Measurements from ENCODE around the gene IMPA2. TPM values are rescaled to one million over a fixed set of nuclear protein-coding genes. Genes with fewer than 3 reads are reported as not detected.

Gene IMPA2
- total and polyA plus RNA-seq, 2 of the 13 experiments (the other 11 are each of a cell fraction or from before 2014, with no cell fraction given), result 37.8 to 71.8 TPM

DNA sequence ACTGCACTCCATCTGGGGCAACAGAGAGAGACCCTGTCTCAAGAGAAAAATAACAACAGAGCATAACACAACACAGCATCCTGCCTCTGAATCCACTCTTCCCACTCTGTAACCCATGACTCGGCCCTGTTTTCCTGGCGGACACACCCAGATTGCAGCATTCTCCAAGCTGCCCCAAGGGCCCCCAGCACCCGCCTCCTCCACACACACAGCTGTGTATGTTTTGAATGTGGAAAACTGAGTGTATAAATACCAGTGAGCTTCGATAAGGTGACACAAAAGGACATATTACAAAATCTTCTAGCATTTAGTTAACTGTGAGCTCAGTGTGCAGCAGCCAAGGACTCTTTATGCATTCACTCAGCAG lies 13.0 kb downstream of the IMPA2 start (continued):
- TF ChIP-seq, protein P1, sequence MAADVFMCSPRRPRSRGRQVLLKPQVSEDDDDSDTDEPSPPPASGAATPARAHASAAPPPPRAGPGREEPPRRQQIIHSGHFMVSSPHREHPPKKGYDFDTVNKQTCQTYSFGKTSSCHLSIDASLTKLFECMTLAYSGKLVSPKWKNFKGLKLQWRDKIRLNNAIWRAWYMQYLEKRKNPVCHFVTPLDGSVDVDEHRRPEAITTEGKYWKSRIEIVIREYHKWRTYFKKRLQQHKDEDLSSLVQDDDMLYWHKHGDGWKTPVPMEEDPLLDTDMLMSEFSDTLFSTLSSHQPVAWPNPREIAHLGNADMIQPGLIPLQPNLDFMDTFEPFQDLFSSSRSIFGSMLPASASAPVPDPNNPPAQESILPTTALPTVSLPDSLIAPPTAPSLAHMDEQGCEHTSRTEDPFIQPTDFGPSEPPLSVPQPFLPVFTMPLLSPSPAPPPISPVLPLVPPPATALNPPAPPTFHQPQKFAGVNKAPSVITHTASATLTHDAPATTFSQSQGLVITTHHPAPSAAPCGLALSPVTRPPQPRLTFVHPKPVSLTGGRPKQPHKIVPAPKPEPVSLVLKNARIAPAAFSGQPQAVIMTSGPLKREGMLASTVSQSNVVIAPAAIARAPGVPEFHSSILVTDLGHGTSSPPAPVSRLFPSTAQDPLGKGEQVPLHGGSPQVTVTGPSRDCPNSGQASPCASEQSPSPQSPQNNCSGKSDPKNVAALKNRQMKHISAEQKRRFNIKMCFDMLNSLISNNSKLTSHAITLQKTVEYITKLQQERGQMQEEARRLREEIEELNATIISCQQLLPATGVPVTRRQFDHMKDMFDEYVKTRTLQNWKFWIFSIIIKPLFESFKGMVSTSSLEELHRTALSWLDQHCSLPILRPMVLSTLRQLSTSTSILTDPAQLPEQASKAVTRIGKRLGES (CRISPR knock-in tag; IDR thresholded peaks at IDR 0.05; ENCODE audit: borderline replicate concordance), result no peak
- TF ChIP-seq, protein P2, sequence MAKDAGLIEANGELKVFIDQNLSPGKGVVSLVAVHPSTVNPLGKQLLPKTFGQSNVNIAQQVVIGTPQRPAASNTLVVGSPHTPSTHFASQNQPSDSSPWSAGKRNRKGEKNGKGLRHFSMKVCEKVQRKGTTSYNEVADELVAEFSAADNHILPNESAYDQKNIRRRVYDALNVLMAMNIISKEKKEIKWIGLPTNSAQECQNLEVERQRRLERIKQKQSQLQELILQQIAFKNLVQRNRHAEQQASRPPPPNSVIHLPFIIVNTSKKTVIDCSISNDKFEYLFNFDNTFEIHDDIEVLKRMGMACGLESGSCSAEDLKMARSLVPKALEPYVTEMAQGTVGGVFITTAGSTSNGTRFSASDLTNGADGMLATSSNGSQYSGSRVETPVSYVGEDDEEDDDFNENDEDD (CRISPR knock-in tag; IDR thresholded peaks at IDR 0.05; ENCODE audit: borderline replicate concordance), result no peak
- TF ChIP-seq HOXA3 (CRISPR knock-in tag; IDR thresholded peaks at IDR 0.05), result no peak
- TF ChIP-seq CEBPG (CRISPR knock-in tag; IDR thresholded peaks at IDR 0.05), result peak; percentile 66
- TF ChIP-seq, protein P3, sequence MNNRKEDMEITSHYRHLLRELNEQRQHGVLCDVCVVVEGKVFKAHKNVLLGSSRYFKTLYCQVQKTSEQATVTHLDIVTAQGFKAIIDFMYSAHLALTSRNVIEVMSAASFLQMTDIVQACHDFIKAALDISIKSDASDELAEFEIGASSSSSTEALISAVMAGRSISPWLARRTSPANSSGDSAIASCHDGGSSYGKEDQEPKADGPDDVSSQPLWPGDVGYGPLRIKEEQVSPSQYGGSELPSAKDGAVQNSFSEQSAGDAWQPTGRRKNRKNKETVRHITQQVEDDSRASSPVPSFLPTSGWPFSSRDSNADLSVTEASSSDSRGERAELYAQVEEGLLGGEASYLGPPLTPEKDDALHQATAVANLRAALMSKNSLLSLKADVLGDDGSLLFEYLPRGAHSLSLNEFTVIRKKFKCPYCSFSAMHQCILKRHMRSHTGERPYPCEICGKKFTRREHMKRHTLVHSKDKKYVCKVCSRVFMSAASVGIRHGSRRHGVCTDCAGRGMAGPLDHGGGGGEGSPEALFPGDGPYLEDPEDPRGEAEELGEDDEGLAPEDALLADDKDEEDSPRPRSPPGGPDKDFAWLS (CRISPR knock-in tag; IDR thresholded peaks at IDR 0.05; ENCODE audit: borderline replicate concordance), result no peak
- no peak for TF ChIP-seq ZNF709 (CRISPR knock-in tag; IDR thresholded peaks at IDR 0.05)
- TF ChIP-seq ZNF7 (CRISPR knock-in tag; IDR thresholded peaks at IDR 0.05), result no peak
- no peak for TF ChIP-seq HMGA1 (CRISPR knock-in tag; conservative IDR thresholded peaks at IDR 0.05)
- TF ChIP-seq FOSL2 (CRISPR knock-in tag; IDR thresholded peaks at IDR 0.05), result peak; percentile 48
- TF ChIP-seq ZNF460 (CRISPR knock-in tag; IDR thresholded peaks at IDR 0.05; ENCODE audit: borderline replicate concordance), result 0 out of 2 replicates have a peak, but pooled peaks have one; percentile 18
- TF ChIP-seq REPIN1 (CRISPR knock-in tag; IDR thresholded peaks at IDR 0.05; ENCODE audit: borderline replicate concordance, low read depth), result no peak
- no peak for TF ChIP-seq ERF (CRISPR knock-in tag; IDR thresholded peaks at IDR 0.05)
- TF ChIP-seq, protein P4, sequence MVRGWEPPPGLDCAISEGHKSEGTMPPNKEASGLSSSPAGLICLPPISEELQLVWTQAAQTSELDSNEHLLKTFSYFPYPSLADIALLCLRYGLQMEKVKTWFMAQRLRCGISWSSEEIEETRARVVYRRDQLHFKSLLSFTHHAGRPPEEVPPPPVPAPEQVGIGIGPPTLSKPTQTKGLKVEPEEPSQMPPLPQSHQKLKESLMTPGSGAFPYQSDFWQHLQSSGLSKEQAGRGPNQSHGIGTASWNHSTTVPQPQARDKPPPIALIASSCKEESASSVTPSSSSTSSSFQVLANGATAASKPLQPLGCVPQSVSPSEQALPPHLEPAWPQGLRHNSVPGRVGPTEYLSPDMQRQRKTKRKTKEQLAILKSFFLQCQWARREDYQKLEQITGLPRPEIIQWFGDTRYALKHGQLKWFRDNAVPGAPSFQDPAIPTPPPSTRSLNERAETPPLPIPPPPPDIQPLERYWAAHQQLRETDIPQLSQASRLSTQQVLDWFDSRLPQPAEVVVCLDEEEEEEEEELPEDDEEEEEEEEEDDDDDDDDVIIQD (CRISPR knock-in tag; IDR thresholded peaks at IDR 0.05; ENCODE audit: low read depth), result no peak
- no peak for TF ChIP-seq TMF1 (CRISPR knock-in tag; IDR thresholded peaks at IDR 0.05; ENCODE audit: low read depth)
- TF ChIP-seq, protein P5, sequence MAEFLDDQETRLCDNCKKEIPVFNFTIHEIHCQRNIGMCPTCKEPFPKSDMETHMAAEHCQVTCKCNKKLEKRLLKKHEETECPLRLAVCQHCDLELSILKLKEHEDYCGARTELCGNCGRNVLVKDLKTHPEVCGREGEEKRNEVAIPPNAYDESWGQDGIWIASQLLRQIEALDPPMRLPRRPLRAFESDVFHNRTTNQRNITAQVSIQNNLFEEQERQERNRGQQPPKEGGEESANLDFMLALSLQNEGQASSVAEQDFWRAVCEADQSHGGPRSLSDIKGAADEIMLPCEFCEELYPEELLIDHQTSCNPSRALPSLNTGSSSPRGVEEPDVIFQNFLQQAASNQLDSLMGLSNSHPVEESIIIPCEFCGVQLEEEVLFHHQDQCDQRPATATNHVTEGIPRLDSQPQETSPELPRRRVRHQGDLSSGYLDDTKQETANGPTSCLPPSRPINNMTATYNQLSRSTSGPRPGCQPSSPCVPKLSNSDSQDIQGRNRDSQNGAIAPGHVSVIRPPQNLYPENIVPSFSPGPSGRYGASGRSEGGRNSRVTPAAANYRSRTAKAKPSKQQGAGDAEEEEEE (CRISPR knock-in tag; IDR thresholded peaks at IDR 0.05; ENCODE audit: borderline replicate concordance), result no peak
- TF ChIP-seq TSC22D2 (CRISPR knock-in tag; IDR thresholded peaks at IDR 0.05; ENCODE audit: borderline replicate concordance), result no peak
- no peak for TF ChIP-seq ZNF354B (CRISPR knock-in tag; IDR thresholded peaks at IDR 0.05)
- TF ChIP-seq REXO4 (CRISPR knock-in tag; IDR thresholded peaks at IDR 0.05; ENCODE audit: borderline replicate concordance), result no peak
- no peak for TF ChIP-seq ZNF121 (CRISPR knock-in tag; IDR thresholded peaks at IDR 0.05)
- peak; percentile 27; the same call in 1 of the 2 replicates for TF ChIP-seq FOXK1 (CRISPR knock-in tag; IDR thresholded peaks at IDR 0.05; ENCODE audit: borderline replicate concordance, low read depth)
- peak; percentile 48 for TF ChIP-seq PHF5A (CRISPR knock-in tag; IDR thresholded peaks at IDR 0.05; ENCODE audit: low read depth, unreplicated experiment)
- no peak; the same call in 1 of the 2 replicates for TF ChIP-seq THAP11 (CRISPR knock-in tag; IDR thresholded peaks at IDR 0.05)
- TF ChIP-seq TOPORS (CRISPR knock-in tag; IDR thresholded peaks at IDR 0.05), result no peak

All from HepG2 (cell line).